HG02973 (cell line): ENCODE data around the gene ZAR1.
"Not testable (repeated sequence)": the region's sequence is repeated elsewhere in the genome, so short reads cannot be mapped to it uniquely, and the experiment has no call there.

Experiments used
- ATAC-seq: cut with Tn5 transposase; IDR thresholded peaks from one replicate; pipeline ENCODE4 v1.9.1; 2021; ENCODE audit warnings: moderate library complexity; ENCODE audit not compliant: unreplicated experiment

ZAR1 gene, protein sequence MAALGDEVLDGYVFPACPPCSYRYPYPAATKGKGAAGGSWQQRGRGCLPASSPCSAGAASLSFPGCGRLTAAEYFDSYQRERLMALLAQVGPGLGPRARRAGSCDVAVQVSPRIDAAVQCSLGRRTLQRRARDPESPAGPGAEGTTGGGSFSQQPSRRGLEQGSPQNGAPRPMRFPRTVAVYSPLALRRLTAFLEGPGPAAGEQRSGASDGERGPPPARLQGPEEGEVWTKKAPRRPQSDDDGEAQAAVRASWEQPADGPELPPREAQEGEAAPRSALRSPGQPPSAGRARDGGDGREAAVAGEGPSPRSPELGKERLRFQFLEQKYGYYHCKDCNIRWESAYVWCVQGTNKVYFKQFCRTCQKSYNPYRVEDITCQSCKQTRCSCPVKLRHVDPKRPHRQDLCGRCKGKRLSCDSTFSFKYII

DNA sequence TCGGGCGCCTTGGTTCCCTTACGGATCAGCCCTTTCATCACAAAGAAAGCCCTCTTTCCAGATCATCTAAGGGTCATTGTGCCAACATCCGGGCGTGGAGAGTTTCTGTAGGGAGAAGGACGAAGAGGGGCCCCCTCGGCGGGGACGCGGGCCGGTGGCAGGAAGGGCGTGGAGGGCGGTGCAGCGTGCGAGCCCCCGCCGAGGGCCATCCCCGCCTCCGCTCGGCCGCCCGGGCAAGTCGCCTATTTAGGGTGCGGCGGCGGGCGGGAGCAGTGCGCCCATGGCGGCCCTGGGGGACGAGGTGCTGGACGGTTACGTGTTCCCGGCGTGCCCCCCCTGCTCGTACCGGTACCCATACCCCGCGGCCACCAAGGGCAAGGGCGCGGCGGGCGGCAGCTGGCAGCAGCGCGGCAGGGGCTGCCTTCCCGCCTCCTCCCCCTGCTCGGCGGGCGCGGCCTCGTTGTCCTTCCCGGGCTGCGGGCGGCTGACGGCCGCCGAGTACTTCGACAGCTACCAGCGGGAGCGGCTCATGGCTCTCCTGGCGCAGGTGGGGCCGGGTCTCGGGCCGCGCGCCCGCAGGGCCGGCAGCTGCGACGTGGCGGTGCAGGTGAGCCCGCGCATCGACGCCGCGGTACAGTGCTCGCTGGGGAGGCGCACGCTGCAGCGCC lies at the start of gene ZAR1:
Gene ZAR1, plus strand, starts transcription at position 241 of the 668 bp plus-strand sequence. Its CDS starts 40 bp downstream, at position 281.
- ATAC-seq = no peak

GRCh38 chr4:48440914-48441313 lies 49.1 kb upstream of the ZAR1 start:
- not testable (repeated sequence) for ATAC-seq

GRCh38 chr4:48445704-48446103 lies 44.3 kb upstream of the ZAR1 start:
- no peak for ATAC-seq

GRCh38 chr4:48446642-48447041 lies 43.4 kb upstream of the ZAR1 start:
- no peak for ATAC-seq

DNA sequence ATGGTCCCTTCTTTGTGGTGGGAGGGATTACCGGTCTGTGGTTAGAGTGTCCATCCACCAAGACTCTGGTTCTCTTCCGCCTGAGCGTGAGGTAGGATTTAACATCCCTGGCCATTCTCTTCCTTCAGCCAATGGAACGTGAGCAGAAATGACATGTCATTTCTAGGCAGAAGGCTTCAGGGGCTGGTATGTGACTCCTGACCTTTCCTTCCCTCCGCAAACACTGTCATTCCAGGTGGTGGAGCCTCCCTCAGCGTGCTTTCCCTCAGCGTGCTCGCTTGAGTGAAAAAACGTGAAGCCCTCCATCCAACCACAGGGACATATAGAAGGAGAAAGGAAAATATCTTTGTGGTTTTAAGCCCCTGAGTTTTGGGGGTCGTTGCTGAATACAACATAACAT lies 40.9 kb upstream of the ZAR1 start:
- ATAC-seq = no peak

- no peak for ATAC-seq
Observed at GRCh38 chr4:48450740-48451139, 39.3 kb upstream of the ZAR1 start.

GRCh38 chr4:48451656-48452055 lies 38.4 kb upstream of the ZAR1 start:
- not testable (repeated sequence) for ATAC-seq

DNA sequence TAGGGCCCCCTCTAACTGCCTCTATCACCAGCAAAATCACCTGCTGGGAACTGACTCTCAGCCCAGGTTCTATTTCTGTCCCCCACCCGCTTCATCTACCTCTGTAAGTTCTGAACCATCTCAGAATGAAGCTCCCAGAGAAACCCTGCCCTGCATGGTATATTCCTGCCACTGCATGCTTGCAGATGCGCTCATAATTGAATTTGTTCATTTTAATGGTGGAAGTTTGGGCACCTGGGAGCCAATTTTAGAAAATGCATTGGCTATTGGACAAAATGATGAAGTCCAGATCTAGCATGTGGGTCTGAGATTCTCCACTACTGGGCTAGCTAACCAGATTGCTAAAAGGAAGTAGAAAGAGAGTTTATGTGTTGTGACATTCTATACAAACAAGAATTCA lies 35.5 kb upstream of the ZAR1 start:
- ATAC-seq = no peak

DNA sequence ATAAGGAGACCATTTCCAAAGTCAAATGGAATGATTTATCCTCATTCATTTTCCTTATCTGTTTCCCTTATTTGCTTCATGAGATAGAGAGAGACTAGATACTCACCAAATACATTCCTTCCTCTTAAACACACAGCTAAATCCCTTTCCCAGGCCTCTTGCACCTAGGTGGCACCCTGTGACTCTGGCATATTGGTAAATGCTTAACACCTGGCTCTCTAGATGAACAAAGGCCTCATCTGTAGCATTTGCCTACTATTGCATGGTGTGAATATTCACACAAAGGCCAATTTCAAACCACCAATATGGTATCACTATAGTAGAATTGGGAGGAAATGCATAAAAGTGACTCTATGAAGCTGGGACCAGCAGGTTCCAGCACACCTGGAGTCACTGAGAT lies 29.1 kb upstream of the ZAR1 start:
- no peak for ATAC-seq

GRCh38 chr4:48462363-48462762 lies 27.7 kb upstream of the ZAR1 start:
- no peak for ATAC-seq

GRCh38 chr4:48467442-48467841 lies 22.6 kb upstream of the ZAR1 start:
- ATAC-seq = no peak

DNA sequence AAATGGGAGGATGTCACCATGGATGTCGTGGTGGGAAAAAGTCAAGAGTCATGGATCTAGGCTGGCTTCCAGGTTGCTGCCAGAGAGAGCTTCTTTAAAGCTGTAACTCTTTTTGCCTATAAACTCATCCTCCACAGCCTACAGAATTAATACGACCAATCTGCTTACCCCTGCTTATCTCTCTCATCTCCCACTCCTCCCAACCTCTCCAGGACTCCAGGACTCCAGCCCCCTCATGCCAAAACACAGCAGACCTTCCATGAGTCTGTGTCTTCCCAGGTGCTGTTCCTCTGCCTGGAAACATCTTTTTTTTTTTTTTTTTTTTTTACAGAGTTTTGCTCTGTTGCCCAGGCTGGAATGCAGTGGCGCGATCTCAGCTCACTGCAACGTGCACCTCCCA lies 22.2 kb upstream of the ZAR1 start:
- no peak for ATAC-seq

DNA sequence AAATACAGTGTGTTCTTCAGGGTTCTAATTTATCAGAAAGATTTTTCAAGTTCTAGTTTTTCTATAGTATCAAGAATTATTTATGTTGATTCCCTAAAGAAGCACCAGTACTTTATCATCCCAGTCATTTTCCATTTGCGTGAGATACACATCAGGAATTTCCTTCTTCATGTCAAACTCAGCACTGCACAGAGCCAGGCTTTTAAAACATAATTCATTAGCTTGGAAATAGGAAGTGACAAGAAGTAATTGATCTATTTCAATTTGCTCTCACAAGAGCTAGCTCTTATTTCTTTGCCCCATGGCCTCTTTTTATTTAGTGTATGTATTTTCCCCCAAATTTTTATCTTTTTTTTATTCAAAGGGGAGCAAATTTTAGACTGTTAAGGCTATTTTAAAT lies 19.9 kb upstream of the ZAR1 start:
- no peak for ATAC-seq

- ATAC-seq = no peak
Observed at GRCh38 chr4:48470570-48470969, 19.5 kb upstream of the ZAR1 start.

- no peak for ATAC-seq
Observed at GRCh38 chr4:48472794-48473193, 17.3 kb upstream of the ZAR1 start.

GRCh38 chr4:48475770-48476169 lies 14.3 kb upstream of the ZAR1 start:
- ATAC-seq = no peak

- no peak for ATAC-seq
Observed at GRCh38 chr4:48478273-48478672, 11.8 kb upstream of the ZAR1 start.

DNA sequence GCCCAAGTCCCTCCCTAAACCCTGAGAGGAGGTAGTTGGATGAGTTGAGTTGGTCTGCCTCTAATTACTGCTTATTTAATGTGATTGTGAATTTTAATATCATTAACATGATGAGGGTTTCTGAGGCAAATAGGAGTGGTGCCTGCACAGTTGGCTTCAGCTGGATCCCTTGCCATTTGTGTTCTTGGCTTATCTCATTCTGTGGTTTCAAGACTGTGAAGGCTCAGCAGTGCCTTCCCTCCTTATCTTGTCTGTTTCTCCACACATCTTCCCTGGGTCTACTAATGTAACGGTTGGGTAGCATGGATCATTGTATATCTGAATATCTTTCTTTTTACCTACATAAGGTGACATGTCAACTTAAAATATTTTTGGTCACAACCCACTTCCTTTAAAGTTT lies 8.5 kb upstream of the ZAR1 start:
- ATAC-seq = no peak

DNA sequence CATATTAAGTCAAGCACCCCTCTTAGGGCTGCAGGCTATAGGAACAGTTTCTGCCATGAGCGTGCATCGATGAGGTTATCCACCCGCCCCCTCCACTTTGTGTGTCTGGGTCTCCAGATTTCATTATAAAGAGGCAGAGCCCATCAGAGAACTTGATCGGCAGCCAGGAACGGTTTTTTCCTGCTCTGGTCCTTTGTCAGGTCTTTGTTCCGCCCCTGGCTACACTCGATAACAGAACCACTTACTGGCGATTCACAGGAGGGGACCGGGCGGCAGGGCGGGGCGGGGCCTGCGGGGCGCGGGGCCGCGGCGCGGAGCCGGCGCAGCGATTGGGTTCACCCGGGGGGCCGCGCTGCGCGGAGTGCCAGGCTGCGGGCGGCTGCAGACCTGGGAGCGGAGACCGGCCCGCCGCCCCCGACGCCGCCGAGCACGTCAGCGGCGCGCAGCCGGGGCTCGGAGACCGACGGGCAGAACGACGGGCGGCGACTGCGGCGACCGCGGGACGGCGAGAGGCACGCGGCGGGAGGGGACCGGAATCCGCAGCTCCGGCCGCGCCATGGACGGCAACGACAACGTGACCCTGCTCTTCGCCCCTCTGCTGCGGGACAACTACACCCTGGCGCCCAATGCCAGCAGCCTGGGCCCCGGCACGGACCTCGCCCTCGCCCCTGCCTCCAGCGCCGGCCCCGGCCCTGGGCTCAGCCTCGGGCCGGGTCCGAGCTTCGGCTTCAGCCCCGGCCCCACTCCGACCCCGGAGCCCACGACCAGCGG lies 6.9 kb upstream of the ZAR1 start, which contains the start of gene SLC10A4:
Gene SLC10A4, plus strand, starts transcription at position 338 of the 771 bp plus-strand sequence. Its CDS starts 219 bp downstream, at position 557.
- ATAC-seq = no peak

GRCh38 chr4:48483777-48484493 lies 6.1 kb upstream of the ZAR1 start:
- no peak for ATAC-seq
